ENCODE measurements around the gene AK1.

AK1 gene

GRCh38 chr9:127865645-127866464 lies 11.6 kb downstream of the AK1 start:
- Histone ChIP-seq H3K9me3 (ENCODE audit: severe bottlenecking) (no peaks in the 10 kb centered on the region), H3K4me3 (ENCODE audit: low read depth, low read length) (no peak overlapping the region), H3K27me3 (ENCODE audit: insufficient read depth, low read depth, severe bottlenecking) (no peaks in the 10 kb centered on the region), H3K36me3 (peaks cover 34% of the 10 kb centered on the region), H3K27ac (peak overlapping the region; percentile 43)
- DNase-seq, result no peak
- no peak for TF ChIP-seq CTCF (IDR thresholded peaks at IDR 0.05; ENCODE audit: low read depth, low read length)

GRCh38 chr9:127863191-127863621 lies 14.3 kb downstream of the AK1 start:
- TF ChIP-seq CTCF (IDR thresholded peaks at IDR 0.05; ENCODE audit: low read depth, low read length), result no peak
- Histone ChIP-seq H3K27ac (peak overlapping the region; percentile 90), H3K9me3 (ENCODE audit: severe bottlenecking) (no peaks in the 10 kb centered on the region), H3K36me3 (peaks cover 17% of the 10 kb centered on the region), H3K27me3 (ENCODE audit: insufficient read depth, low read depth, severe bottlenecking) (no peaks in the 10 kb centered on the region), H3K4me3 (ENCODE audit: low read depth, low read length) (no peak overlapping the region)
- peak; percentile 83 for DNase-seq

- Histone ChIP-seq H3K36me3 (peaks cover 10% of the 10 kb centered on the region), H3K27me3 (ENCODE audit: insufficient read depth, low read depth, severe bottlenecking) (no peaks in the 10 kb centered on the region), H3K9me3 (ENCODE audit: severe bottlenecking) (no peaks in the 10 kb centered on the region), H3K4me3 (ENCODE audit: low read depth, low read length) (no peak overlapping the region), H3K27ac (peak overlapping the region; percentile 90)
- peak; percentile 93 for DNase-seq
- TF ChIP-seq CTCF (IDR thresholded peaks at IDR 0.05; ENCODE audit: low read depth, low read length), result no peak
Observed at GRCh38 chr9:127862075-127863011, 15.1 kb downstream of the AK1 start.

GRCh38 chr9:127860779-127861178 lies 16.7 kb downstream of the AK1 start:
- Histone ChIP-seq H3K27ac (peak overlapping the region; percentile 90), H3K9me3 (ENCODE audit: severe bottlenecking) (no peaks in the 10 kb centered on the region), H3K4me3 (ENCODE audit: low read depth, low read length) (no peak overlapping the region), H3K27me3 (ENCODE audit: insufficient read depth, low read depth, severe bottlenecking) (no peaks in the 10 kb centered on the region), H3K36me3 (peaks cover 3% of the 10 kb centered on the region)
- no peak for DNase-seq
- TF ChIP-seq CTCF (IDR thresholded peaks at IDR 0.05; ENCODE audit: low read depth, low read length), result no peak

- H3K4me3 ChIP-seq (ENCODE audit: low read depth, low read length), result no peak overlapping the region
- TF ChIP-seq CTCF (IDR thresholded peaks at IDR 0.05; ENCODE audit: low read depth, low read length), result no peak
- no peak overlapping the region for H3K27ac ChIP-seq
Observed at GRCh38 chr9:127860260-127860659, 17.2 kb downstream of the AK1 start.

More at GRCh38 chr9:127860260-127860659, 17.2 kb downstream of the AK1 start:
- no peak for DNase-seq
- Histone ChIP-seq H3K36me3 (no peaks in the 10 kb centered on the region; the same call in 1 of the 2 replicates), H3K27me3 (ENCODE audit: insufficient read depth, low read depth, severe bottlenecking) (no peaks in the 10 kb centered on the region), H3K9me3 (ENCODE audit: severe bottlenecking) (no peaks in the 10 kb centered on the region)
